WTC11 (cell line): Measurements from ENCODE around the gene B4GALT4. TPM values are rescaled to one million over a fixed set of nuclear protein-coding genes. Genes with fewer than 3 reads are reported as not detected.

ENCODE experiments used
- ATAC-seq: fragments of 200-7000 bp; cut with Tn5 transposase; 2 replicates; pipeline ENCODE4 v1.10.0; 2021; ENCODE audit warnings: mild to moderate bottlenecking, moderate library complexity
- CTCF ChIA-PET: fragments of 300-600 bp; sonication (Branson Sonifier 250); formaldehyde crosslinking; loops from one replicate; lab custom pipeline; 2021; ENCODE audit warnings: antibody characterized with exemption; lab: Charles Lee
- POLR2A ChIA-PET: fragments of 350-600 bp; sonication (Branson Sonifier 250); formaldehyde crosslinking; loops from one replicate; lab custom pipeline; 2021; ENCODE audit warnings: antibody characterized with exemption; lab: Charles Lee
- DNase-seq: peaks from one replicate; pipeline ENCODE4 v3.0.0; 2021; ENCODE audit warnings: low spot score
- H3K27ac Mint-ChIP-seq: 2 replicates; pipeline ENCODE4 v1.8.0; 2021; ENCODE audit warnings: mixed read lengths
- H3K27me3 Mint-ChIP-seq: 2 replicates; pipeline ENCODE4 v1.8.0; 2021; ENCODE audit warnings: low read depth, mild to moderate bottlenecking, moderate library complexity, mixed read lengths
- H3K36me3 Mint-ChIP-seq: 2 replicates; pipeline ENCODE4 v1.8.0; 2021; ENCODE audit warnings: mixed read lengths
- H3K4me1 Mint-ChIP-seq: 2 replicates; pipeline ENCODE4 v1.8.0; 2022; ENCODE audit warnings: mixed read lengths
- H3K4me3 Mint-ChIP-seq: 2 replicates; pipeline ENCODE4 v1.8.0; 2021; ENCODE audit warnings: mild to moderate bottlenecking, moderate library complexity, mixed read lengths
- H3K9me3 Mint-ChIP-seq: 2 replicates; pipeline ENCODE4 v1.8.0; 2021; ENCODE audit warnings: mixed read lengths
- CREM ChIP-seq: sonication (generic); formaldehyde crosslinking; IDR thresholded peaks from 2 replicates; pipeline ENCODE4 v1.8.1; 2022; ENCODE audit warnings: mild to moderate bottlenecking, missing genetic modification reagents, moderate library complexity
- FOXJ3 ChIP-seq: sonication (generic); formaldehyde crosslinking; IDR thresholded peaks from 2 replicates; pipeline ENCODE4 v1.9.0; 2021; ENCODE audit warnings: missing genetic modification reagents, mild to moderate bottlenecking, borderline replicate concordance
- JUN ChIP-seq: sonication (generic); formaldehyde crosslinking; IDR thresholded peaks from 2 replicates; pipeline ENCODE4 v1.8.0; 2023; ENCODE audit warnings: mild to moderate bottlenecking, missing genetic modification reagents
- NFE2L1 ChIP-seq: sonication (generic); formaldehyde crosslinking; IDR thresholded peaks from 2 replicates; pipeline ENCODE4 v1.8.1; 2023; ENCODE audit warnings: missing genetic modification reagents
- NR1H2 ChIP-seq: sonication (generic); formaldehyde crosslinking; IDR thresholded peaks from 2 replicates; pipeline ENCODE4 v1.9.0; 2021; ENCODE audit warnings: mild to moderate bottlenecking, moderate library complexity, missing genetic modification reagents
- OVOL2 ChIP-seq: fragments of 250-450 bp; sonication (Bioruptor Pico); IDR thresholded peaks from 2 replicates; pipeline ENCODE4 v1.9.0; 2021; ENCODE audit warnings: mild to moderate bottlenecking, borderline replicate concordance
- TCF7 ChIP-seq: sonication (generic); formaldehyde crosslinking; IDR thresholded peaks from 2 replicates; pipeline ENCODE4 v1.8.0; 2022; ENCODE audit warnings: mild to moderate bottlenecking, low read depth, missing genetic modification reagents, moderate library complexity
- ZBTB21 ChIP-seq: sonication (generic); formaldehyde crosslinking; IDR thresholded peaks from 2 replicates; pipeline ENCODE4 v1.8.1; 2023; ENCODE audit warnings: mild to moderate bottlenecking, missing genetic modification reagents, borderline replicate concordance
- ZNF232 ChIP-seq: sonication (generic); formaldehyde crosslinking; IDR thresholded peaks from 2 replicates; pipeline ENCODE4 v1.8.0; 2022; ENCODE audit warnings: mild to moderate bottlenecking, missing genetic modification reagents
- ZNF263 ChIP-seq: sonication (generic); formaldehyde crosslinking; IDR thresholded peaks from 2 replicates; pipeline ENCODE4 v1.8.1; 2022; ENCODE audit warnings: low read depth, mild to moderate bottlenecking, moderate library complexity, missing genetic modification reagents
- ZNF396 ChIP-seq: fragments of 250-450 bp; sonication (Bioruptor Pico); IDR thresholded peaks from 2 replicates; pipeline ENCODE4 v1.8.0; 2021; ENCODE audit warnings: mild to moderate bottlenecking, moderate library complexity, borderline replicate concordance
- total RNA-seq: library from RNA; stranded (reverse); gene quantifications from 3 replicates; pipeline ENCODE4 v1.2.3, GENCODE V29; 2021
- TF ChIP-seq, protein P1 (sequence below): sonication (generic); formaldehyde crosslinking; IDR thresholded peaks from 2 replicates; pipeline ENCODE4 v1.8.0; 2022; ENCODE audit warnings: mild to moderate bottlenecking, missing genetic modification reagents
- TF ChIP-seq, protein P2 (sequence below): sonication (generic); formaldehyde crosslinking; IDR thresholded peaks from 2 replicates; pipeline ENCODE4 v1.8.1; 2022; ENCODE audit warnings: low read depth, missing genetic modification reagents, borderline replicate concordance
- TF ChIP-seq, protein P3 (sequence below): sonication (generic); formaldehyde crosslinking; IDR thresholded peaks from 2 replicates; pipeline ENCODE4 v1.8.1; 2022; ENCODE audit warnings: missing genetic modification reagents, borderline replicate concordance
- TF ChIP-seq, protein P4 (sequence below): fragments of 250-450 bp; sonication (Bioruptor Pico); IDR thresholded peaks from 2 replicates; pipeline ENCODE4 v1.9.0; 2021; ENCODE audit warnings: moderate library complexity, mild to moderate bottlenecking, inconsistent platforms, borderline replicate concordance
- TF ChIP-seq, protein P5 (sequence below): sonication (generic); formaldehyde crosslinking; IDR thresholded peaks from 2 replicates; pipeline ENCODE4 v1.8.1; 2023; ENCODE audit warnings: mild to moderate bottlenecking, missing genetic modification reagents
- TF ChIP-seq, protein P6 (sequence below): fragments of 250-450 bp; sonication (Bioruptor Pico); conservative IDR thresholded peaks from 2 replicates; pipeline ENCODE4 v1.9.0; 2021; ENCODE audit warnings: mild to moderate bottlenecking
- TF ChIP-seq, protein P7 (sequence below): fragments of 250-450 bp; sonication (Bioruptor Pico); IDR thresholded peaks from 2 replicates; pipeline ENCODE4 v1.8.0; 2021; ENCODE audit warnings: mild to moderate bottlenecking

B4GALT4 gene
- total RNA-seq, 1 experiment from 2014 or later, result 37.7 TPM

DNA sequence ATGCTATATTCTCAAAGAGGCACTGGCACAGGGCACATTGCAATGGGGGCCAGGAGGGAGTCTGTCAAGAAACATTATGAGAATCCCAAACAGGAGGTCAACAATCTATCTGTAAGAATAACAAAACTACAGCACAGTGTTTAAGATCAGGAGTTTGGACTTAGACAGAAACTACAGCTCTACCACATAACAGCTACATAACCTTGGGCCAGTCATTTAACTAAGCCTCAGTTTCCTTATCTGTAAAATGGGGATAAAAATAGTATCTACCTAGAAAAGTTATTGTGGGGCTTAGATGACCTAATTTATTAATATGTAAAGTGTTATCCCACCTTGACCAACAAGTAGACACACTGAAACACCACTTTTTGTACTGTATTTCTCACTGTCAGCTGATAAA, 9.9 kb downstream of the B4GALT4 start:
- Mint-ChIP-seq H3K4me1 (no peaks in the 10 kb centered on the region), H3K9me3 (no peaks in the 10 kb centered on the region), H3K27me3 (no peaks in the 10 kb centered on the region), H3K4me3 (no peak overlapping the region), H3K27ac (no peak overlapping the region), H3K36me3 (peaks cover 78% of the 10 kb centered on the region)
- TF ChIP-seq ZNF232, result no peak
- TF ChIP-seq JUN (CRISPR knock-in tag), result no peak
- TF ChIP-seq FOXJ3 (CRISPR knock-in tag), result no peak
- TF ChIP-seq NFE2L1 (CRISPR knock-in tag), result no peak
- TF ChIP-seq, protein P1, sequence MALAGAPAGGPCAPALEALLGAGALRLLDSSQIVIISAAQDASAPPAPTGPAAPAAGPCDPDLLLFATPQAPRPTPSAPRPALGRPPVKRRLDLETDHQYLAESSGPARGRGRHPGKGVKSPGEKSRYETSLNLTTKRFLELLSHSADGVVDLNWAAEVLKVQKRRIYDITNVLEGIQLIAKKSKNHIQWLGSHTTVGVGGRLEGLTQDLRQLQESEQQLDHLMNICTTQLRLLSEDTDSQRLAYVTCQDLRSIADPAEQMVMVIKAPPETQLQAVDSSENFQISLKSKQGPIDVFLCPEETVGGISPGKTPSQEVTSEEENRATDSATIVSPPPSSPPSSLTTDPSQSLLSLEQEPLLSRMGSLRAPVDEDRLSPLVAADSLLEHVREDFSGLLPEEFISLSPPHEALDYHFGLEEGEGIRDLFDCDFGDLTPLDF (CRISPR knock-in tag), result no peak
- TF ChIP-seq, protein P2, sequence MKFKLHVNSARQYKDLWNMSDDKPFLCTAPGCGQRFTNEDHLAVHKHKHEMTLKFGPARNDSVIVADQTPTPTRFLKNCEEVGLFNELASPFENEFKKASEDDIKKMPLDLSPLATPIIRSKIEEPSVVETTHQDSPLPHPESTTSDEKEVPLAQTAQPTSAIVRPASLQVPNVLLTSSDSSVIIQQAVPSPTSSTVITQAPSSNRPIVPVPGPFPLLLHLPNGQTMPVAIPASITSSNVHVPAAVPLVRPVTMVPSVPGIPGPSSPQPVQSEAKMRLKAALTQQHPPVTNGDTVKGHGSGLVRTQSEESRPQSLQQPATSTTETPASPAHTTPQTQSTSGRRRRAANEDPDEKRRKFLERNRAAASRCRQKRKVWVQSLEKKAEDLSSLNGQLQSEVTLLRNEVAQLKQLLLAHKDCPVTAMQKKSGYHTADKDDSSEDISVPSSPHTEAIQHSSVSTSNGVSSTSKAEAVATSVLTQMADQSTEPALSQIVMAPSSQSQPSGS (CRISPR knock-in tag), result no peak
- no peak for TF ChIP-seq ZNF263 (CRISPR knock-in tag)
- TF ChIP-seq, protein P3, sequence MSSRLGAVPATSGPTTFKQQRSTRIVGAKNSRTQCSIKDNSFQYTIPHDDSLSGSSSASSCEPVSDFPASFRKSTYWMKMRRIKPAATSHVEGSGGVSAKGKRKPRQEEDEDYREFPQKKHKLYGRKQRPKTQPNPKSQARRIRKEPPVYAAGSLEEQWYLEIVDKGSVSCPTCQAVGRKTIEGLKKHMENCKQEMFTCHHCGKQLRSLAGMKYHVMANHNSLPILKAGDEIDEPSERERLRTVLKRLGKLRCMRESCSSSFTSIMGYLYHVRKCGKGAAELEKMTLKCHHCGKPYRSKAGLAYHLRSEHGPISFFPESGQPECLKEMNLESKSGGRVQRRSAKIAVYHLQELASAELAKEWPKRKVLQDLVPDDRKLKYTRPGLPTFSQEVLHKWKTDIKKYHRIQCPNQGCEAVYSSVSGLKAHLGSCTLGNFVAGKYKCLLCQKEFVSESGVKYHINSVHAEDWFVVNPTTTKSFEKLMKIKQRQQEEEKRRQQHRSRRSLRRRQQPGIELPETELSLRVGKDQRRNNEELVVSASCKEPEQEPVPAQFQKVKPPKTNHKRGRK (CRISPR knock-in tag), result no peak
- no peak for TF ChIP-seq CREM (CRISPR knock-in tag)
- no peak for TF ChIP-seq ZNF396 (CRISPR knock-in tag)
- TF ChIP-seq OVOL2 (CRISPR knock-in tag), result no peak
- TF ChIP-seq ZBTB21 (CRISPR knock-in tag), result no peak
- TF ChIP-seq, protein P4, sequence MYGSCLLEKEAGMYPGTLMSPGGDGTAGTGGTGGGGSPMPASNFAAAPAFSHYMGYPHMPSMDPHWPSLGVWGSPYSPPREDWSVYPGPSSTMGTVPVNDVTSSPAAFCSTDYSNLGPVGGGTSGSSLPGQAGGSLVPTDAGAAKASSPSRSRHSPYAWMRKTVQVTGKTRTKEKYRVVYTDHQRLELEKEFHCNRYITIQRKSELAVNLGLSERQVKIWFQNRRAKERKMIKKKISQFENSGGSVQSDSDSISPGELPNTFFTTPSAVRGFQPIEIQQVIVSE (CRISPR knock-in tag), result no peak
- TF ChIP-seq, protein P5, sequence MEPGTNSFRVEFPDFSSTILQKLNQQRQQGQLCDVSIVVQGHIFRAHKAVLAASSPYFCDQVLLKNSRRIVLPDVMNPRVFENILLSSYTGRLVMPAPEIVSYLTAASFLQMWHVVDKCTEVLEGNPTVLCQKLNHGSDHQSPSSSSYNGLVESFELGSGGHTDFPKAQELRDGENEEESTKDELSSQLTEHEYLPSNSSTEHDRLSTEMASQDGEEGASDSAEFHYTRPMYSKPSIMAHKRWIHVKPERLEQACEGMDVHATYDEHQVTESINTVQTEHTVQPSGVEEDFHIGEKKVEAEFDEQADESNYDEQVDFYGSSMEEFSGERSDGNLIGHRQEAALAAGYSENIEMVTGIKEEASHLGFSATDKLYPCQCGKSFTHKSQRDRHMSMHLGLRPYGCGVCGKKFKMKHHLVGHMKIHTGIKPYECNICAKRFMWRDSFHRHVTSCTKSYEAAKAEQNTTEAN (CRISPR knock-in tag), result no peak
- TF ChIP-seq, protein P6, sequence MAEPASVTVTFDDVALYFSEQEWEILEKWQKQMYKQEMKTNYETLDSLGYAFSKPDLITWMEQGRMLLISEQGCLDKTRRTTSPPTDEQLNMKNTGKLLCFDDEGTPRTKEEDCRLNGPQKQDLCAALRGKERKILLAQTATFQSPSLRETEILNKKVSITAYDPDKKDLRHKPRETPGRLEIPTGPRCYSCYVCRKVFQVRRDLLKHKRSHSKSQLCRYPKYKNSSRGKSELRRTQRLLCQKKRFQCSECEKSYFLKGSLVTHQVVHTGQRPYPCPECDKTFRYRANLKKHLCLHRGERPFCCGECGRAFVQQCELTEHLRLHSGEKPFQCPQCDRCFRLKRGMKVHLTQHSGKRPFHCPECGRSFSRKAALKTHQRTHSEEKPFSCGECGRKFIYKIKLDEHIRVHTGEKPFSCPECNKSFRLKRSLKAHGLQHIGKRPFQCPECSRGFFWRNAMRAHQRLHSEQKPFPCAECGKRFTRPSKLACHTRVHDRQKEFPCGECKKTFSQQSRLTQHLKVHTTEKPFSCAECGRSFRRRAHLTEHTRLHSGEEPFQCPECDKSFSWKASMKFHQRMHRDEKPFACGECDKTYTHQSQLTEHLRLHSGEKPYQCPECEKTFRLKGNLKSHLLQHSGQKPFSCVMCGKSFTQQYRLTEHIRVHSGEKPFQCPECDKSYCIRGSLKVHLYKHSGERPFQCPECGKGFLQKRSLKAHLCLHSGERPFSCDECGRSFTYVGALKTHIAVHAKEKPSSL (CRISPR knock-in tag), result no peak
- no peak for TF ChIP-seq NR1H2 (CRISPR knock-in tag)
- TF ChIP-seq, protein P7, sequence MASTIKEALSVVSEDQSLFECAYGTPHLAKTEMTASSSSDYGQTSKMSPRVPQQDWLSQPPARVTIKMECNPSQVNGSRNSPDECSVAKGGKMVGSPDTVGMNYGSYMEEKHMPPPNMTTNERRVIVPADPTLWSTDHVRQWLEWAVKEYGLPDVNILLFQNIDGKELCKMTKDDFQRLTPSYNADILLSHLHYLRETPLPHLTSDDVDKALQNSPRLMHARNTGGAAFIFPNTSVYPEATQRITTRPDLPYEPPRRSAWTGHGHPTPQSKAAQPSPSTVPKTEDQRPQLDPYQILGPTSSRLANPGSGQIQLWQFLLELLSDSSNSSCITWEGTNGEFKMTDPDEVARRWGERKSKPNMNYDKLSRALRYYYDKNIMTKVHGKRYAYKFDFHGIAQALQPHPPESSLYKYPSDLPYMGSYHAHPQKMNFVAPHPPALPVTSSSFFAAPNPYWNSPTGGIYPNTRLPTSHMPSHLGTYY, result no peak
- no peak for TF ChIP-seq TCF7 (CRISPR knock-in tag)
- ChIA-PET CTCF (interaction anchor here (1.2 kb wide), 1 partner anchor 11 kb away, joined by 3 read pairs; no protein-coding TSS in a partner anchor), POLR2A (interaction anchor here (0.5 kb wide), 1 partner anchor 267 kb away, joined by 3 read pairs; the partner anchor contains the start of gene TIMMDC1)
- no peak for ATAC-seq
- no peak for DNase-seq
